Tongue (tissue), 2 donors: Measurements from ENCODE around the gene SLC39A9. TPM values are rescaled to one million over a fixed set of nuclear protein-coding genes. Genes with fewer than 3 reads are reported as not detected.

Experiments
- DNase-seq: peaks from one replicate; pipeline ENCODE4 v3.0.0-alpha.2; 2015
- total RNA-seq: library from RNA; depleted of rRNA; stranded (reverse); fragments of >200 nt; gene quantifications from one replicate; pipeline ENCODE4 v1.2.3, GENCODE V29; 2014

The SLC39A9 gene
- total RNA-seq, 1 donor from 2014 or later: 56.3 TPM

- DNase-seq: peak; percentile 19
These were observed 106.3 kb downstream of the SLC39A9 start for GRCh38 chr14:69504775-69505174.

DNA sequence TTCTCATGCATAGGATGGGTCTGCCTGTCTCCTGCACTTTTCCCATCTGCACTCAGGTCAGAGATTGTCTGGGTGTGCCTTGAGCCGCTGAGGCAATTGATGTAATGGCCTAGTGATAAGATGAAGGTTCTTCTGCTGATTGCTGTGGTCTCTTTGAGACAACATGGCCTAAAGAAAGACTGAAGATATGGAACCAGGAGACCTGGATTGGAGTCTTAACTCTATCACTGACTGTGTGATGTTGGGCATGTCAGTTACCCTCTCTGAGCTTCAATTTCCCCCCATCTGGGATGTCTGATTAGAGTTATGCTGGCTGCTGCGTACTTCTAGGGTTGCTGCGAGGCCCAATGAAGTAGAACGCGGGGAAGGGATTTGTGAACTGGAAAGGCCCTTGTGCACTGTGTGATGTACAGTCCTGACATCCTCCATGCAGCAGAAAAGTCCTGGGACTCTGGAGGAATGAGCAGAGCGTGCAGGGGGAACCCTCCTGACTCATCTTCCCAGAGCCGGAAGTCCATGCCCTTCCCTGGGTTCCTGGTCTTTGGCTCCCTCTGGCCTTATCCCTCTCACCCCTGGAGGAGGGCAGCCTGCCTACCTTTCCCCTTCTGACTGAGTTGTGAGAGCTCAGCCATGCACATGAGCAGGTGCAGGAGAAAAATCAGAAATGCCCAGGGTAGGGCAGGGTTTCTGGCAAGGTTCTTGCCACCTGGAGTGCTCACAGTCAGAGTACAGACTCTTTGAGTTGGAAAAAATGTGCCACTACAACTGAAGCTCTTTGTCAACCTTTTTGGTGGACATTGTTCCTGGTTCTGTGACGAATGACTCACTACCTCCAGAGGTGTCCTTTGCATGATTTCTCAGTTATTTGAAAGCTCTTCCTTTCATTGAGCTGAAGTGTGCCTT lies 107.1 kb downstream of the SLC39A9 start:
- DNase-seq: no peak

- DNase-seq: no peak
These were observed 107.7 kb downstream of the SLC39A9 start for GRCh38 chr14:69506241-69506595.

Other genes starting within 250 kb of the SLC39A9 start
- gene DCAF5, start 245.6 kb upstream of the SLC39A9 start, total RNA-seq: 34.3 TPM
- gene EXD2, start 207.2 kb upstream of the SLC39A9 start, total RNA-seq: 18.5 TPM
- gene GALNT16, start 138.5 kb upstream of the SLC39A9 start, total RNA-seq: 17.3 TPM
- 54.1 TPM for gene ERH, start 393 bp upstream of the SLC39A9 start, total RNA-seq
- 0.21 TPM for gene PLEKHD1, start 86.0 kb downstream of the SLC39A9 start, total RNA-seq
- 0.21 TPM for gene CCDC177, start 176.2 kb downstream of the SLC39A9 start, total RNA-seq
- 27.2 TPM for gene SUSD6, start 212.9 kb downstream of the SLC39A9 start, total RNA-seq